GM12801 (cell line): ENCODE results near the gene AFF1.

ENCODE experiments used
- TF ChIP-seq, protein P1 (sequence below): IDR thresholded peaks from one replicate; pipeline ENCODE4 v1.5.1; 2011; ENCODE audit warnings: control low read depth; ENCODE audit not compliant: insufficient read length; ENCODE audit errors: extremely low read depth

Gene AFF1

DNA sequence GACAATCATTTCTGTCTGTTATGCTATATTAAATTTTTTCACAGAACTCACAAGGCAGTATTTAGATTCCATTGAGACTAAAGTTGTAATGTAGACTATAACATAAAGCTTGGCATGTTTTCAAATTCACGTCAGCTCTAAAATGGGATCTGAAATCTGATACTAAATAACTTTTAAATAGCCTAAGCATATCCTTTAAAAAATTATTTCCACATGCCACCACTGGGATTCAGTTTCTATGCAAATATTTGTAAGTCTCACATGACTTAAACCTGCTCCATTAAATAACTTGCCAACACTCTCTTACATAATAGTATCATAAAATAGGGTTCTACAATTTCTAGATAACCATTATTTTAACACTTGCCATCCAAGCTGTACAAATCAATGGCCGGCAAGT, 253.2 kb downstream of the AFF1 start:
- TF ChIP-seq, protein P1, sequence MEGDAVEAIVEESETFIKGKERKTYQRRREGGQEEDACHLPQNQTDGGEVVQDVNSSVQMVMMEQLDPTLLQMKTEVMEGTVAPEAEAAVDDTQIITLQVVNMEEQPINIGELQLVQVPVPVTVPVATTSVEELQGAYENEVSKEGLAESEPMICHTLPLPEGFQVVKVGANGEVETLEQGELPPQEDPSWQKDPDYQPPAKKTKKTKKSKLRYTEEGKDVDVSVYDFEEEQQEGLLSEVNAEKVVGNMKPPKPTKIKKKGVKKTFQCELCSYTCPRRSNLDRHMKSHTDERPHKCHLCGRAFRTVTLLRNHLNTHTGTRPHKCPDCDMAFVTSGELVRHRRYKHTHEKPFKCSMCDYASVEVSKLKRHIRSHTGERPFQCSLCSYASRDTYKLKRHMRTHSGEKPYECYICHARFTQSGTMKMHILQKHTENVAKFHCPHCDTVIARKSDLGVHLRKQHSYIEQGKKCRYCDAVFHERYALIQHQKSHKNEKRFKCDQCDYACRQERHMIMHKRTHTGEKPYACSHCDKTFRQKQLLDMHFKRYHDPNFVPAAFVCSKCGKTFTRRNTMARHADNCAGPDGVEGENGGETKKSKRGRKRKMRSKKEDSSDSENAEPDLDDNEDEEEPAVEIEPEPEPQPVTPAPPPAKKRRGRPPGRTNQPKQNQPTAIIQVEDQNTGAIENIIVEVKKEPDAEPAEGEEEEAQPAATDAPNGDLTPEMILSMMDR: no peak

DNA sequence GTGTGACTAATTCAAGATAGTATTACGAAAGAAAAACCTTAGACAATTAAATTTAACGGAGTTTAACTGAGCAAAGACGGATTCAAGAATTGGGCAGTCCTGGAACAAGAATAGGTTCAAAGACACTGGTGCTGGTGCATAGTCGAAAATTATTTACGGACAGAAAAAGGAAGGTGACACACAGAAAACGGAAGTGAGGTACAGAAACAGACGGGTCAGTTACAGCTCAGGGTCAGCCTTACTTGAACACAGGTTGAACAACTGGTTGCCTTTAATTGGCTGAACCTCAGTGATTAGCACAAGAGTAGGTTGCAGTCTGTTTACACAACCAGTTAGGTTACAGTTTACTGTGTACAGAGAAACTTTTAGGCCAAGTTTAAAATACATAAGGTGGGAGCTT, 254.1 kb downstream of the AFF1 start:
- TF ChIP-seq, protein P1: no peak
